HFFc6 (cell line): Measurements from ENCODE around the gene IQCH. TPM values are rescaled to one million over a fixed set of nuclear protein-coding genes. Genes with fewer than 3 reads are reported as not detected.

Experiments used
- DNase-seq: peaks from one replicate; pipeline ENCODE4 v3.0.0-alpha.2; 2018
- H3K27ac Mint-ChIP-seq: 2 replicates; pipeline ENCODE4 v1.8.0; 2020; ENCODE audit warnings: mild to moderate bottlenecking, mixed read lengths
- H3K27me3 Mint-ChIP-seq: 2 replicates; pipeline ENCODE4 v1.8.0; 2021; ENCODE audit warnings: mild to moderate bottlenecking, moderate library complexity, mixed read lengths; ENCODE audit not compliant: insufficient read depth
- H3K36me3 Mint-ChIP-seq: 2 replicates; pipeline ENCODE4 v1.8.0; 2021; ENCODE audit warnings: low read depth, mixed read lengths
- H3K4me1 Mint-ChIP-seq: 2 replicates; pipeline ENCODE4 v1.8.0; 2020; ENCODE audit warnings: low read depth, mixed read lengths
- H3K4me3 Mint-ChIP-seq: 2 replicates; pipeline ENCODE4 v1.8.0; 2020; ENCODE audit warnings: mild to moderate bottlenecking, moderate library complexity, mixed read lengths
- H3K9me3 Mint-ChIP-seq: 2 replicates; pipeline ENCODE4 v1.8.0; 2020; ENCODE audit warnings: mild to moderate bottlenecking, mixed read lengths
- CTCF ChIP-seq: fragments of 200-600 bp; sonication (generic); IDR thresholded peaks from 2 replicates; pipeline ENCODE4 v1.5.0; 2021; ENCODE audit warnings: antibody characterized with exemption, mild to moderate bottlenecking
- total RNA-seq, 6 experiments: library from RNA; stranded (reverse); fragmentation: NEBNext Ultra II Directional; extraction: Animal tissue kit (Norgen Biotek cat#: 25700); gene quantifications; 2 replicates in 1 of 6; 3 replicates in 5 of 6; pipeline ENCODE4 v1.2.3, GENCODE V29; 2021

IQCH gene
- total RNA-seq, 6 experiments from 2014 or later, result 1.1 to 2.2 (median 1.5) TPM

GRCh38 chr15:67341539-67341938 lies 87.0 kb downstream of the IQCH start:
- H3K27me3 Mint-ChIP-seq, result peaks cover 4% of the 10 kb centered on the region
- H3K27ac Mint-ChIP-seq, result no peak overlapping the region
- no peak for TF ChIP-seq CTCF
- no peak for DNase-seq
- H3K4me1 Mint-ChIP-seq, result no peaks in the 10 kb centered on the region
- peaks cover 11% of the 10 kb centered on the region; the same call in 1 of the 2 replicates for H3K36me3 Mint-ChIP-seq
- H3K9me3 Mint-ChIP-seq, result 0 out of 2 replicates have a peak, but pooled peaks cover under 1% of the 10 kb centered on the region
- no peak overlapping the region for H3K4me3 Mint-ChIP-seq

GRCh38 chr15:67343206-67343605 lies 88.6 kb downstream of the IQCH start:
- peaks cover 18% of the 10 kb centered on the region; the same call in 1 of the 2 replicates for H3K36me3 Mint-ChIP-seq
- H3K27ac Mint-ChIP-seq, result no peak overlapping the region
- no peak for TF ChIP-seq CTCF
- peaks cover 5% of the 10 kb centered on the region for H3K27me3 Mint-ChIP-seq
- H3K4me1 Mint-ChIP-seq, result no peaks in the 10 kb centered on the region
- no peak overlapping the region for H3K4me3 Mint-ChIP-seq
- DNase-seq, result no peak
- peaks cover 6% of the 10 kb centered on the region for H3K9me3 Mint-ChIP-seq

GRCh38 chr15:67349634-67350033 lies 95.0 kb downstream of the IQCH start:
- TF ChIP-seq CTCF, result no peak
- peaks cover 22% of the 10 kb centered on the region; the same call in 1 of the 2 replicates for H3K36me3 Mint-ChIP-seq
- H3K4me1 Mint-ChIP-seq, result no peaks in the 10 kb centered on the region
- DNase-seq, result no peak
- peaks cover 16% of the 10 kb centered on the region for H3K9me3 Mint-ChIP-seq
- H3K4me3 Mint-ChIP-seq, result no peak overlapping the region
- peaks cover 9% of the 10 kb centered on the region for H3K27me3 Mint-ChIP-seq
- no peak overlapping the region for H3K27ac Mint-ChIP-seq

- Mint-ChIP-seq H3K27me3 (peaks cover 11% of the 10 kb centered on the region), H3K36me3 (peaks cover 21% of the 10 kb centered on the region; the same call in 1 of the 2 replicates), H3K27ac (no peak overlapping the region), H3K9me3 (peaks cover 16% of the 10 kb centered on the region), H3K4me1 (no peaks in the 10 kb centered on the region), H3K4me3 (no peak overlapping the region)
- DNase-seq, result no peak
- no peak for TF ChIP-seq CTCF
These were observed 95.5 kb downstream of the IQCH start for GRCh38 chr15:67350042-67350441.

- Mint-ChIP-seq H3K27ac (no peak overlapping the region), H3K4me1 (no peaks in the 10 kb centered on the region), H3K9me3 (no peaks in the 10 kb centered on the region), H3K4me3 (no peak overlapping the region), H3K27me3 (peaks cover 11% of the 10 kb centered on the region), H3K36me3 (no peaks in the 10 kb centered on the region)
- no peak for DNase-seq
- no peak for TF ChIP-seq CTCF
These were observed 103.8 kb downstream of the IQCH start for GRCh38 chr15:67358391-67358790.

GRCh38 chr15:67358812-67359211 lies 104.2 kb downstream of the IQCH start:
- Mint-ChIP-seq H3K27ac (no peak overlapping the region), H3K9me3 (no peaks in the 10 kb centered on the region), H3K27me3 (peaks cover 11% of the 10 kb centered on the region), H3K4me3 (no peak overlapping the region), H3K4me1 (peaks cover 3% of the 10 kb centered on the region), H3K36me3 (no peaks in the 10 kb centered on the region; the same call in 1 of the 2 replicates)
- DNase-seq, result no peak
- no peak for TF ChIP-seq CTCF
